ENCODE measurements around the gene GLRA3. TPM values are rescaled to one million over a fixed set of nuclear protein-coding genes. Genes with fewer than 3 reads are reported as not detected.
"Not testable (repeated sequence)": the region's sequence is repeated elsewhere in the genome, so short reads cannot be mapped to it uniquely, and the experiment has no call there.

The GLRA3 gene
- total RNA-seq, 1 donor from 2014 or later = not detected

DNA sequence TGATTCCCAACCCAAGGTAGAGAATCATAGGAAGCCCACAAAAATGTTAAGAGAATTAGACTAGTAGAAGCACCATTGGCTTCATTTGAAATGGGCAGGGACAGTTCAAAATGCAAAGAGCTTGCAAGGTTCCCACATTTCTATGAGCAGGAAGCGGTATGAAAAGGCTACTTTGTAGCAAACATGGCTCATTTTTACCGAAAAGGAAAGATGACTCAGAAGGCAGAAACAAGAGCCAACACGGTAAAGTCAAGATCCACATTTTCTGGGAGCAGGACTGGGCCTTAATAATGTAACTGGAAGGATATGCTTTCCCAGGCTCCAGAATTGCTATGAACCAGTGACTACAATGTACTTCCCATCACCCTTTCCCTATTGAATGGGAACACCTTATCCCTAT is 89.5 kb downstream of the GLRA3 start:
- ATAC-seq = no peak
- intact Hi-C loops (cut with micrococcal nuclease) = no loop called here
- no peak for DNase-seq

DNA sequence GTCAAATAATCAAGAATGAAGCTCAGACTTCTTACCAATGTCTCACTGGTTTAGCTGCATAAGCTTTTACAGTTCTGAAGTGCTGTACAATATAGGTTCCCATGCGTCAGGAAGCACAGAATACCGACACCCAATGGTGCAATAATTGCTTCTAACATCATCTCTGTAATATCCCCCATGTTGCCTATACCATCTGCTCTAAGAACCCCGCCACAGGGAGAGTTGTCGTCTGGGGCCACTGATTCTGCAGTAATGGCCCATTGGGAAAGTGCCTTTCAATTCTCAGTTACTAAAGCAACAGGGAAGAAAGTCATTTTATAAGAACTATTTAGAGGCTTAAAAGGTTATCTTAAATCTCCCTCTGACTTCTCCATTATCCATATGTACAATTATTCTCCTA is 94.9 kb downstream of the GLRA3 start:
- ATAC-seq (no peak), DNase-seq (no peak)
- intact Hi-C loops (cut with micrococcal nuclease) = no loop called here

DNA sequence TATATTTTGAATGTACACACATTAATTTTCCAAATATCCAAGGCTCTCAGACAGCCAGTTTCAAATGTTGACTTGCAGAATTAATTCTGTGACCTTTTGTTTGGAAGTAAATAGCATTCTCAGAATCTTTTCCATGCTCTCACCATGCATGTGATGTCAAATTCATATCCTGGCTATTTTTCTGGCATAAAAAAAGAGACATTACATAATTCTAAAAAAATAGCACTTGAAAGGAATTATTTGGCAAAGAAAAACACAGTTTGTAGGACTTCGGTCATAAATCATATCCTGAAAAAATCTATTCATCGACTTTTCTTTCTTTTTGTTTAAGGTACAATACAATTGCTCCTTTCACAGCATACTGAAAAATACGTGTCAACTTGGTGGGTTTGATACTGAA is 111.2 kb downstream of the GLRA3 start:
- ATAC-seq (peak; percentile 27), DNase-seq (no peak)
- intact Hi-C loops (cut with micrococcal nuclease) = no loop called here

DNA sequence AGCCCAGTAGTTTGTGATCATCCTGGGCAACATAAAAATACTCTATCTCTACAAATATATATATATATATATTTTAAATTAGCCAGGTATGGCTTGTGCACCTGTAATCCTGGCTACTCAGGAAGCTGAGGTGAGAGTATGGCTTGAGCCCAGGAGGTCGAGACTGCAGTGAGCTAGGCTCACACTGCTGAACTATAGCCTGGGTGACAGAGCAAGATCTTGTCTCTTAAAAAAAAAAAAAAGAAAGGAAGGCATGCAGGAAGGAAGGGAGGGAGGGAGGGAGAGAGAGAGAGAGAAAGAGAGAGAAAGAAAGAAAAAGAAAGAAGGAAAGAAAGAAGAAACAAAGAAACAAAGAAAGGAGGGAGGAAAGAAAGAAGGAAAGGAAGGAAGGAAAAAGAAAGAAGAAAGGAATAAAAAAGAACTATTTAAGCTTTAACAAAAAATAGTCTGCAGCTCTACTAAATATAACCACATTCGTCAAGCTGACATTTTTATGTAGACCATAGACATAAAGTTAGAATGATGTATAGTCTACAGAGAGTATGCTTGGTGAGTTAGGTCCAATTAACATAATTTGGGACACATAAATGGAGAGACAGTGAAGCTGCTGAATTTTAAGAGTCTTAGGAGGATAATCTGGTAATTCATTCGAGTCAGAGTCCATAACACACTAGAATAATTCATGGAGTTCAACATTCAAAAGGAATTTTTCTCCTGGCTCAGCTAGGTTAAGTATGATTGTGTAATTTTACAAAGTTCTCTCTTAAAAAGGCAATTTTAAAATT is 111.9 kb downstream of the GLRA3 start:
- ATAC-seq (no peak), DNase-seq (no peak)
- intact Hi-C loops (cut with micrococcal nuclease) = no loop called here

DNA sequence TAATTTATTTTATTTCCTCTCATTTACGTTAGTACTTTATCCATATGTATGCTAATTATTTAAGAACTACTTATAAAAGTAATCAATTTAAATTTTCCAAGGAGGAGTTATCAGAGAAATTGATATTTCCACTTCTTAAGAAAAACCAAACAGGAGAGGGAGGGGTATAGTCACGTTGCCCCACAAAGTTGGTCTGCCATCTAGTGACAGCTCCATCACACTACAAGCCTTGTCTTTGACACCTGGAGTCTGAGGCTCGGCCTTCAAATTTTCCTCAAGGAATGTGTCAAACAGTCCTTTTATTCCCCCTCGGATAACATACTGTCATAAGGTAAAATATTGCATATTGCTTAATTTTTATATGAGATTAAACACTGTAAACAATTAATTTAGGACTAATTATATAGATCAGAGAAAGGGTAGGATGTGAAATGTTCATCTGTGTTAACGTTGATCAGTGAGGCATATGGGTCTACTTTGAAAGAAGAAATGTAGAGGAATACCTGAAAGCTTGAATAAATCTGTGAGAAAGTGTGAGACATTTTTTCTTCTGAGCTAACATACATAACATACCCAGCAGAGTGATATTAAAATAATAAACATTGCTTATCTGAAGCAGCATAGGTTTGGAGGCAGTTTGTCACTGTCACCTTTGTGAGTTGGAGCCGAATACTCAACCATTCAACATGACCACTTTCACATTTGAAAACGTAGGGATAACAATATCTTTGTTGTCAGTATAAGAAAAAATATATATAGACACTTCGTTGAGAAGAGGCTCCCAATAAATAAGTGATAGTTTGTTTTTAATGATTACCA is 114.4 kb downstream of the GLRA3 start:
- DNase-seq (no peak), ATAC-seq (peak; percentile 52)
- intact Hi-C loops (cut with micrococcal nuclease) = no loop called here

DNA sequence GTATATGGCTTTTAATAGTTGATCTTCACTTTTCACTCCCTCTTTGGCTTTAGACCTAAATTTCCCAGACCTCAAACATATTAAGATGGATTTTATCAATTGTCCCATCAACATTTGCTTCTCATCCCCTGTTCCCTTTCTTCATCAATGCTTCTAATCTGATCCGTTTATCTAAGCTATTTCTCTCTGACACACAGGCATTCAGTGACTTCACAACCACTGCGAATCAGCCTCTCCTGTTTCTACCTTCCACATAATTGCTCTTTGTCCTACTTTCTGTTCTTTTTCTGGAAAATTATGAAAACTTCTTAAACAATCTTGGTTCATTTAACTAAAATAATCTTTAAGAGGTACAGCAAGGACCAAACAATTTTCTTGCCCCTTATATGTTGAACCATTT is 115.2 kb downstream of the GLRA3 start:
- DNase-seq (no peak), ATAC-seq (no peak)
- intact Hi-C loops (cut with micrococcal nuclease) = no loop called here

DNA sequence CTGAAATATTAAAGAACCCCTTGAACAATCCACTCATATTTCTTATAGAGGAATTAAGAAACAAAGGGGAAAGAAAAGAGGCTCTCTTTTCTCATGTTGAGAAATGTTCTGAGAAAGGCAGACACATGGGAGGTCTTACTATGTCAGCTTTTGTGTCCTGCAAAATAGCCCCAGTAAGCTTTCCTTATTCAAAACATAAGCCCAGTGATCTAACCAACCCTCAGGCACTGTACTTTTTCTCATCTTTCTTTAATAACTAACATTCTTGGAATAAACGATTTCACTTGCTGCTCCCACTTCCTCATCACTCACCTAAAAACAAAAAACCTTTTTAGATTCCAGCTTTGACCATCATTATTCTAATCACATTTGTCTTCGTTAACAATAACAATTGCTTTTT is 115.9 kb downstream of the GLRA3 start:
- ATAC-seq = no peak
- DNase-seq = no peak
- intact Hi-C loops (cut with micrococcal nuclease) = no loop called here

DNA sequence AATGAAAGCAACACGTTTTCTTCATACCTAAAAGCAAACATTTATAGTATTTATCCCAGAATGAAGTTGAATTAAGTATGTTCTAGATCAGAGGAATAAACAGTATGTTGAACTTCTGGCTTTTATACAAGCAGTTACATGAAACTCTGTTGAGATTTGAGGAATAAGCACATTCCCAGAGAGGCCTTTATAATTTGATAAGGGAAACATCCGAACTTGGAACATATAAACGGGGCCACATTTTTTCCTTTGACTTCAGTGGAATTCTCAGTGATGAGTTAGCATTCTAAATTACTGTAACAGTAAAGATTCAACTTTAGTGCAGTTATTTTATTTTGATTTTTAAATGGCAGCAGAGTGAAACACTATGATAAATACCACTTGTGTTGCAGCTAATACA is 119.5 kb downstream of the GLRA3 start:
- intact Hi-C loops (cut with micrococcal nuclease) = no loop called here
- DNase-seq (no peak), ATAC-seq (no peak)

DNA sequence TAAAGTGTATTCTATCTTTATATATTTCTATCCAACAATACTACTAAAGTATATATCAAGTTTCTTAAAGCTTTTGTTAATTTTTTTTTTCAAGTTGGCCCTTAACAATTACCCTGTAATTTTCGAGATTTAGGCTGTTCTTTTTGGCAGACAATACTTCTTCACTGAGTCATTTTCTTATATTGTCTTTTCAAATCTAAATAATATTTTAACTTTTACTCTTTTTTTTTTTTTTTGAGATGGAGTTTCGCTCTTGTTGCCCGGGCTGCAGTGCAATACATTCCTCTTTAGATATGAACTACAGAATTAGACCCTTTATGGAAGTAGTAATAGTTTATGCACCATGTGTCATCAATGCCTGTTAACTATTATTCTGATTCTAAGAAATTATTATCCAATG is 120.7 kb downstream of the GLRA3 start:
- ATAC-seq (no peak), DNase-seq (no peak)
- intact Hi-C loops (cut with micrococcal nuclease) = no loop called here

DNA sequence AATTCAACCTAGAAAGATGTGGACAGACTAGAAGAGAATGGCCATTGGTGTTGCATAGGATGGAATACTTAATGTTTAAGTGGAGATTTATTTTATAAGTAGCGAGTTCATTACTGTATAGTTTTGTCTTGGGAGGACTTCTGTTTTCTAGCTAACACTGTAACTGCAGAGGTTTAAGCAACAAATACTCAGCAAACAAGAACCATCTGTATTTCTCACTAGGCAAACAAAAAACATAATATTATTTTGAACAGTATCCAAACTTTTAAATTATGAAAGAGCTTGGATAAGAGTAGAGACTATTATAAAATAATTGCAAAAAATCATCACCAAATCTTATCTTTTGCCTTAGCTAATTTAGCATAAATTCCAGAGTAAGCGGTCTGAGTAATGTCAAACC is 121.1 kb downstream of the GLRA3 start:
- DNase-seq (no peak), ATAC-seq (peak; percentile 47)
- intact Hi-C loops (cut with micrococcal nuclease) = no loop called here

DNA sequence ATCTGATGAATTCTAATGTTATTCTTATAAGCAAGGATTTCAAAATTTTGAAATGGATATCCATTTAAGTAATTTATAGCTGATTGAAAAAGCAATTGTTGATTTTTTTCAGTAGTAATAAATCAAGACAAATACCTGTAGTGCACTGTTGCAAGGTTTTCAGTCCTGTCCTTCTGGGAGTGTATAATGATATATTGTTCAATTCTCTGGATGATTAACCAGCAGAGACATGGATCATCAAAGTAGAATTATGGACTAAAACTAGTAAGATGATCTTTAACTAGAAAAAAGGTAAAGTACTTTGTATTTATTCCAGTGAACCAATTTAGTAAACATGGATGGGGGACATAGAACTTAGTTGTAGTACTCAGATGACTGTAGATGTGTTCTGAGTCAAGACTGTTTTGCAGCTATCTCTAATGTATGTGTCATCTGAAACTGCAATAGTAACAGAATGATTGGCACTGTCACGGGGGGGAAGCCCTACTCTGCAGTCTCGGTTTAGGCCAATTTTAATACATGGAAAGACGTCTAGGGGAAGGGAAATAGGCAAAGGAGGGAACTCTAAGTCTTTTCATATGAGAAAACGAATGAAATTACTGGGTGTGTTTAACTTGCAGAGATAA is 121.9 kb downstream of the GLRA3 start:
- intact Hi-C loops (cut with micrococcal nuclease) = no loop called here
- ATAC-seq (no peak), DNase-seq (no peak)

DNA sequence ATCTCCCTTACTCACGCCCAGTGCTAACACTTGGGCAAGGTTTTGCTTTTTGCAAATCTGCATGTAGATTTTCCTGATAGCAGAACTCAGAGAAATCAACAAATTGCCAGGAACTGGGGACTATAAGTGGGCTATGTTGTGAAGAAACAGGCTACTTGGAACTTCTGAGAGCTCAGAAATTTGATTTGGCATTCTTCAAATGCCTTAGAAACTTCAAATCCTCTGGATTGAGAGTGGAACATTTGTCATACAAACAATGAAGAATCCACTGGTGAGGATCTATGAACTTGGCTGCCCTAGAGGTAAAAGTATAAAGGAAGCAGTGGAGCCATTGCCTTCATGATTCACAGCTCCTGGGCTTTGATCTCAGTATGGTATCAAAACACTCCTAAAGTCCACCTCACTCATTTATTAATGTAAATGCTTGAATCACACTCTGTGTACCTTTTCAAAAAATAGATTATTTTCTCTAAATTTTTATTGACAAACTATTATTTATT is 126.0 kb downstream of the GLRA3 start:
- no peak for ATAC-seq
- intact Hi-C loops (cut with micrococcal nuclease) = no loop called here
- no peak for DNase-seq

DNA sequence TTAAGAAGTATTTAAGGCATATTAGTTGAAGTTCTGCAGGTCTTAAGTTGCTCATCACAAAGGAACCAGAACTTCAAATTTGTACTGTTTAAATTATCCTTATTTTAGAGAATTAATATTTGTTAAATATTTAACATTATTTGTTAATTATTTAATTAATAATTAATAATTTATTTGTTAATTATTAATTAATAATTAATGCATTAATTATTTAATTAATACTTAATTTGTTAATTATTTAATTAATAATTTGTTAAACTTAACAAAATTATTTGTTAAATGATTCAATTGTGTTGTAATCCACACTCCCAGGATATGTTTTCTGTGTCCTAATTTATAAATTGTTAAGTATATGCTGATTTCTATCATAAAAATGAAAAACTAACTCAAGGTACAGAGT is 129.4 kb downstream of the GLRA3 start:
- ATAC-seq = no peak
- DNase-seq = no peak
- intact Hi-C loops (cut with micrococcal nuclease) = no loop called here

DNA sequence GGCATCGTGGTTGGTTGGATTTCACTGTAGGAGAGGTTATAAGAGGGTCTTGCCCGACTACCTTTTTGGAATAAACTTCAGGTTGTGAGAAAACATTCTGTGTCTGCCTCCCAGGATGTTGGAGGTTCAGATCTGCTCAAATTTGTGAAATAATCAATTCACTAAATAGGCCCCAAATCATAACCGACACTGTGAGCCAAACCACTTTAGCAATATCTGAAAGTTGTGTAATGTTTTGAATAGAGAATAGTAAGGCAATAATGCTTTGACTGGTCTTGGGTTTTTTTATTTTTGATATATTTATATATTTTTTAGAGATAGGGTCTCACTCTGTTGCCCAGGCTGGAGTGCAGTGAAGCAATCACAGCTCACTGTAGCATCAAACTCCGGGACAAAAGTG is 131.2 kb downstream of the GLRA3 start:
- DNase-seq = no peak
- intact Hi-C loops (cut with micrococcal nuclease) = no loop called here

DNA sequence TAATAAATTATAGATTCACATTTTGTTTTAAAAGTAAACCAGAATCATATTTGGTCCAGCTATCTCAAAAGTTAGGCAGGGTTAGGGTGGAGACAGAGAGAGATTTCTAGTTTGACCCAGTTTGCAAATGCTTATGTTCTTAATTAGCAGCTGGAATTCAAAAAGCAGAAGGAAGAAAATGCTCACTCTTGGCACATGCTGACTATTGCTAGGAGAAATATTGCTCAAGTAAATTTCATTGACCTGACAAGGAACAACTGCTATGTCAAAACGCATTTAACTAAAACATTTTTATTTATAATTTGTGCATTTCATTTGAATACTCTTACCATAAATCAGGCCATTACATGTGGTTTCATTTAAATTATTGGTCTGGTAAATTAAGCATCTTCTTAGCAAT is 131.8 kb downstream of the GLRA3 start:
- ATAC-seq (peak; percentile 84), DNase-seq (no peak)
- intact Hi-C loops (cut with micrococcal nuclease) = no loop called here

More for the DNA sequence above, 131.2 kb downstream of the GLRA3 start:
- no peak for ATAC-seq

DNA sequence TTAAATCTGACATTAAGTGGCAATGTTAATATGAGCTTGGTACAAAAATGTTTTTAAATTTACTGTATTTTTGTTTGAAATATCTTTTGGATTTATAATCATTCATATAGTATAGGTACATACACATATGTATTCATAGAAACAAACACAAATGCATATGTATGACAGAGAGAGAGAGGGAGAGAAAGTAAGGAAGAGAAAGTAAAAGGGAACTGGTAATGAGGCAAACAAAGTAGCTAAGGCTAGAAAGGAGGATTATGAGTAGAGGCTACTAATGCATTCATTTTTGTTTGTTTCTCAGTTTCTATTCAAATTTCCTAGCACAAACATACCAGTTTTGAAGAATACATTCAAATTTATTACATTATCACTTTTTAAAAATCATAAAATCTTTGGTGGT is 132.4 kb downstream of the GLRA3 start:
- ATAC-seq (no peak), DNase-seq (no peak)

DNA sequence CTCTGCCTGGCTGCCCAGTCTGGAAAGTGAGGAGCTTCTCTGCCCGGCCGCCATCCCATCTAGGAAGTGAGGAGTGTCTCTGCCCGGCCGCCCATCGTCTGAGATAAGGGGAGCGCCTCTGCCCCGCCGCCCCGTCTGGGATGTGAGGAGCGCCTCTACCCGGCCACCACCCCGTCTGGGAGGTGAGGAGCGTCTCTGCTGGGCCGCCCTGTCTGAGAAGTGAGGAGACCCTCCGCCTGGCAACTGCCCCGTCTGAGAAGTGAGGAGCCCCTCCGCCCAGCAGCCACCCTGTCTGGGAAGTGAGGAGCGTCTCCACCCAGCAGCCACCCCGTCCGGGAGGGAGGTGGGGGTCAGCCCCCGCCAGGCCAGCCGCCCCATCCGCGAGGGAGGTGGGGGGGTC is 137.2 kb downstream of the GLRA3 start:
- DNase-seq; ATAC-seq; intact Hi-C loops (cut with micrococcal nuclease): not testable (repeated sequence)

More for the DNA sequence above, 132.4 kb downstream of the GLRA3 start:
- intact Hi-C loops (cut with micrococcal nuclease) = no loop called here

DNA sequence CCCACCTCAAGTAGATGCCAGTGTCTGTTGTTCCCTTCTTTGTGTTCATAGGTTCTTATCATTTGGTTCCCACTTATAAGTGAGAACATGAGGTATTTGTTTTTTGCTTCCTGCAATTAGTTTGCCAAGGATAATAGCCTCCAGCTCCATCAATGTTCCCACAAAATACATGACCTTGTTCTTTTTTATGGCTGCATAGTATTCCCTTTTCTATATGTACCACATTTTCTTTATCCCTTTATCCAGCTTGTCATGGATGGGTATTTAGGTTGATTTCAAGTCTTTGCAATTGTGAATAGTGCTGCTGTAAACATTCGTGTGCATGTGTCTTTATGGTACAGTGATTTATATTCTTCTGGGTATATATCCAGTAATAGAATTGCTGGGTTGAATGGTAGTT is 138.4 kb downstream of the GLRA3 start:
- ATAC-seq (no peak), DNase-seq (no peak)
- intact Hi-C loops (cut with micrococcal nuclease) = no loop called here

DNA sequence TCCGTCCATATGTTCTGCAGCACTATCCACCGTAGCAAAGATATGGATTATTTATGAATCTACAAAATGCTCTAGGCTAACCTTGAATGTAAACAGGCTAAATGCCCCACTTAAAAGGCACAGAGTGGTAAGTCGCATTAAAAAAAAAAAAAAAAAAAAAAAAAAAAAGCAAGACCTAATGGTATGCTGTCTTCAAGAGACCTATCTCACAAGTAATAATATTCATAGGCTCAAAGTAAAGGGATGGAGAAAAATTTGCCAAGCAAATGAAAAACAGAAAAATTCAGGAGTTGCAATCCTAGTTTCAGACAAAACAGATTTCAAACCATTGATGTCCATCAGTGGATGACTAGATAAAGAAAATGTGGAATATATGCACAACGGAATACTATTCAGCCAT is 139.4 kb downstream of the GLRA3 start:
- intact Hi-C loops (cut with micrococcal nuclease) = no loop called here
- ATAC-seq (no peak), DNase-seq (no peak)

DNA sequence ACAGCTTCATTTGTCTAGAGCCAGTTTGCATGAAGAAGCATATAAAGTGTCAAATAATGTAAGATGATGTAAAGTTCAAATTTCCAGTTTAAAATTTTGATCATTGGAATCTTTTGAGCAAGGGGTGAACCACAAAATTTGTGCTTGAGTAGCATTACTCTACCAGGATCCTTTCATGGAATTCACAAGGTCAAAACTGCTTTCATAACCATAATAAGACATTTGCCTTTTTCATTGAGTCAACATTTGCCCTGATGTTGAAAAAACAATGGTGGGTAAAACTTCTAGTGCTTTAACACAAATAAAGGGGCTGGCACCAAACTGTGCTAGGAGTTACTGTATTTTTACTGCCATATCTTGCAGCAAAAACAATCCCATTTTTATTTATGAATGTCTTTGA is 142.2 kb downstream of the GLRA3 start:
- ATAC-seq = no peak
- intact Hi-C loops (cut with micrococcal nuclease) = no loop called here
- no peak for DNase-seq
